AG04450 (cell line): ENCODE measurements around the gene LMO1. TPM values are rescaled to one million over a fixed set of nuclear protein-coding genes. Genes with fewer than 3 reads are reported as not detected.

Source experiments
- CTCF ChIA-PET: fragments of 300-600, 350-600 bp; formaldehyde crosslinking; extraction: SDS; loops from one replicate; lab custom pipeline; 2022; ENCODE audit warnings: antibody characterized with exemption, inconsistent platforms; lab: Charles Lee
- POLR2A ChIA-PET: fragments of 350-600 bp; formaldehyde crosslinking; extraction: SDS; loops from one replicate; lab custom pipeline; 2021; ENCODE audit warnings: antibody characterized with exemption, inconsistent platforms; lab: Yijun Ruan, JAX
- DNase-seq: peaks from one replicate; pipeline ENCODE4 v3.0.0-alpha.2; 2011; ENCODE audit warnings: low read depth, low spot score
- H3K27ac ChIP-seq: one replicate; pipeline ENCODE4 v1.5.1; 2012; ENCODE audit warnings: low read depth, low read length, control low read depth
- H3K27me3 ChIP-seq: one replicate; pipeline ENCODE4 v1.6.0; 2012; ENCODE audit warnings: low read length; ENCODE audit not compliant: control insufficient read depth, insufficient read depth
- H3K4me3 ChIP-seq: 2 replicates; pipeline ENCODE4 v1.5.1; 2011; ENCODE audit warnings: mild to moderate bottlenecking, low read depth, low read length, control low read depth
- H3K9me3 ChIP-seq: 2 replicates; pipeline ENCODE4 v1.5.1; 2012; ENCODE audit warnings: low read length; ENCODE audit not compliant: control insufficient read depth, insufficient read depth
- CTCF ChIP-seq: IDR thresholded peaks from 2 replicates; pipeline ENCODE4 v1.5.1; 2011; ENCODE audit warnings: low read depth, low read length, control low read depth, inconsistent platforms
- polyA plus RNA-seq: library from polyadenylated mRNA; depleted of rRNA; stranded (reverse); fragments of >200 nt; gene quantifications from 2 replicates; pipeline ENCODE4 v1.2.3, GENCODE V29; 2011

Gene LMO1
- polyA plus RNA-seq, 1 experiment = not detected

GRCh38 chr11:8285796-8286195 lies 22.1 kb upstream of the LMO1 start:
- Histone ChIP-seq H3K27me3 (peaks cover 12% of the 10 kb centered on the region), H3K4me3 (no peak overlapping the region), H3K9me3 (no peaks in the 10 kb centered on the region), H3K27ac (no peak overlapping the region)
- POLR2A ChIA-PET = no interaction called here
- DNase-seq = no peak
- CTCF ChIA-PET = interaction anchor here (0.6 kb wide), 1 partner anchor 29 kb away, joined by 11 read pairs; no protein-coding TSS in a partner anchor
- no peak for TF ChIP-seq CTCF

- peaks cover 12% of the 10 kb centered on the region for H3K27me3 ChIP-seq
- no peak overlapping the region for H3K4me3 ChIP-seq
- no peak for DNase-seq
- no peak for TF ChIP-seq CTCF
- H3K27ac ChIP-seq = no peak overlapping the region
- CTCF ChIA-PET = no interaction called here
- H3K9me3 ChIP-seq = no peaks in the 10 kb centered on the region
- POLR2A ChIA-PET = no interaction called here
Observed at GRCh38 chr11:8285228-8285627, 21.6 kb upstream of the LMO1 start.

GRCh38 chr11:8283465-8284230 lies 20.0 kb upstream of the LMO1 start:
- CTCF ChIA-PET = interaction anchor here (1.0 to 4.4 kb wide), 3 partner anchors 18 to 91 kb away, joined by 3 to 22 read pairs (median 3); partner anchors contain the start of gene LMO1
- Histone ChIP-seq H3K4me3 (no peak overlapping the region), H3K27me3 (peaks cover 12% of the 10 kb centered on the region), H3K9me3 (no peaks in the 10 kb centered on the region), H3K27ac (no peak overlapping the region)
- DNase-seq = no peak
- TF ChIP-seq CTCF = no peak
- POLR2A ChIA-PET = no interaction called here

- ChIA-PET POLR2A (no interaction called here), CTCF (interaction anchor here (1.0 to 4.4 kb wide), 2 partner anchors 20 to 90 kb away, joined by 3 to 22 read pairs; partner anchors contain the start of gene LMO1)
- no peak for DNase-seq
- Histone ChIP-seq H3K4me3 (no peak overlapping the region), H3K27ac (no peak overlapping the region), H3K9me3 (no peaks in the 10 kb centered on the region), H3K27me3 (peaks cover 15% of the 10 kb centered on the region)
- TF ChIP-seq CTCF = no peak
Observed at GRCh38 chr11:8283100-8283464, 19.4 kb upstream of the LMO1 start.

- peaks cover 16% of the 10 kb centered on the region for H3K27me3 ChIP-seq
- no peak overlapping the region for H3K27ac ChIP-seq
- no peak for TF ChIP-seq CTCF
- H3K9me3 ChIP-seq = no peaks in the 10 kb centered on the region
- CTCF ChIA-PET = interaction anchor here (4.4 kb wide), 1 partner anchor 19 kb away, joined by 22 read pairs; the partner anchor contains the start of gene LMO1
- DNase-seq = no peak
- POLR2A ChIA-PET = no interaction called here
- no peak overlapping the region for H3K4me3 ChIP-seq
Observed at GRCh38 chr11:8282631-8283030, 19.0 kb upstream of the LMO1 start.
